ENCODE measurements around the gene STAT4.

- TF ChIP-seq TAF1 (IDR thresholded peaks at IDR 0.05; ENCODE audit: borderline replicate concordance, low read depth, low read length) (no peak), CTCF (IDR thresholded peaks at IDR 0.05) (no peak)
Measured at GRCh38 chr2:191015239-191015638, 135.6 kb downstream of the STAT4 start.
